ENCODE results near the gene C10orf67. TPM values are rescaled to one million over a fixed set of nuclear protein-coding genes. Genes with fewer than 3 reads are reported as not detected.

The C10orf67 gene
- total RNA-seq, 1 experiment from 2014 or later, result not detected

- DNase-seq (ENCODE audit: low spot score), result no peak
- in situ Hi-C loops (cut with HindIII; ENCODE audit: low sequenced_read_pairs), result no loop called here
These were observed 189.4 kb downstream of the C10orf67 start for GRCh38 chr10:23155169-23155568.

Other genes starting within 250 kb of the C10orf67 start
- gene MSRB2, start 249.2 kb downstream of the C10orf67 start, total RNA-seq (2014; rRNA removed; shearing (Covaris generic)), result 28.4 and 29.7 TPM in 2 replicates
- not detected in 2 replicates for gene PTF1A, start 152.5 kb downstream of the C10orf67 start, total RNA-seq (2014; rRNA removed; shearing (Covaris generic))
- gene OTUD1, start 94.3 kb upstream of the C10orf67 start, total RNA-seq (2014; rRNA removed; shearing (Covaris generic)), result 1.5 and 3.0 TPM in 2 replicates

All from G401 (cell line).